GM21786 (cell line): ENCODE results near the gene ABHD8.

Experiments used
- ATAC-seq: cut with Tn5 transposase; IDR thresholded peaks from one replicate; pipeline ENCODE4 v1.9.1; 2021; ENCODE audit not compliant: unreplicated experiment

The ABHD8 gene

DNA sequence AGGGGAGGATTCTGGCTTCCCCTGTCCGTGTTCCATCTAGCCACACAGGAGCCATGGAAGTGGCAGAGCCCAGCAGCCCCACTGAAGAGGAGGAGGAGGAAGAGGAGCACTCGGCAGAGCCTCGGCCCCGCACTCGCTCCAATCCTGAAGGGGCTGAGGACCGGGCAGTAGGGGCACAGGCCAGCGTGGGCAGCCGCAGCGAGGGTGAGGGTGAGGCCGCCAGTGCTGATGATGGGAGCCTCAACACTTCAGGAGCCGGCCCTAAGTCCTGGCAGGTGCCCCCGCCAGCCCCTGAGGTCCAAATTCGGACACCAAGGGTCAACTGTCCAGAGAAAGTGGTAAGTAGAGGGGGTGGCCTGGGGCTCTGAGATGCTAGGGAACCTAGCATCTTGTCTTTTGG, 34.5 kb downstream of the ABHD8 start:
- ATAC-seq, result no peak

DNA sequence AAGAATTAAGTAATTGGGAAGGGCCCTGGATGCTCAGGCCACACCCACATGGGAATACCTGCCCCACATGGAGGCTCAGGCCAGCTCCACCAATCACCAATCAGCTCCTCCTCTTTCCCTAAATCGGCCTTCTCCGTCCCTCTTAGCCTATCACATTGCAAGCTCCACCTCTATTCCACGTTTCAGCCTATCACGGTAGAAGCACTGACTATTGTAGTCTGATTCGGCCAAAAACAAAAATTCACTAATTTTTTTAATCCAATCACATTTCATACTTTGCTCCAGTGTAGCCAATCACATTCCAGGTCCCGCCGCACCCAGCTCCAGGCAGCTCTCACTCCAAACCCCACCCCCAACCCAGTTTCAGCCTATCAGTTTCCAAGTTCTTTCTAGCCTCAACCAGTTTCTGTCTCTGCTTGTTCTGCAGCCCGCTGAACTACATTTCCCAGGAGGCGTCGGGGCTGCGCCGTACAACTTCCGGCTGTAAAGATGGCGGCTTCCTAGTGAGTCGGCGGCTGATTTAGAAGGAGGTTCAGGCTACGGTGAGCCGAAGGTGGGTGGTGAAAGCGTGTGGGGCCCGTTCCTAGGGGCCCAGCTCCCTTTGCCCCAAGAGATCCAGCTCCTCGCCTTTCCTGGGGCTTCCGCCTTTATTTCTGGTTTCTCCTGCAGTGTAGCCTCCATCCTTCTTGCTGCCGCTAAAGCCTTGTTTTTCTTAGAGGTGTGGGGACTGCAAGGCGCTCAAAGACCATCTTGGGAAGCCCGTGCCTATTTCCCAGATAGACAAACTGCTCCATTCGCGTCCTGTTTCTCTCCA, 36.0 kb downstream of the ABHD8 start, which contains the start of gene BABAM1:
Gene BABAM1 (plus strand): TSS at position 469 of the 814 bp plus-strand sequence. CDS start 1,364 bp downstream, outside the sequence.
- peak; percentile 84 for ATAC-seq

DNA sequence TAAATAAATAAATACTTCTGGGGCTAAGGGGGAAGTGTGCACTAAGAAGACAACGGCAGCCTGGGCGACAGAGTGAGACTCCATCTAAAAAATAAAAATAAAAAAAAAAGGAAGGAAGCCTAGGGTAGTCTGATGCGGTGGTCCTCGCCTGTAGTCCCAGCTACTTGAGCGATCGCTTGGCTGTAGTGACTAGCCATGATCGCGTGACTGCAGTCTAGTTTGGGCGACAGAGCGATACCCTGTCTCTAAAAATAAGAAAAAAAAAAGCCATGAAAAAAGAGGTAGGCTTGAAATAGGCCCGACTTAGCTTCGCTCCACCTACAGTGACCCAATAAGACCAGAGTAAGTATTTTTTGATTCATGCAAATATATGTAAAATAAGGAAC, 36.6 kb downstream of the ABHD8 start:
- no peak for ATAC-seq

DNA sequence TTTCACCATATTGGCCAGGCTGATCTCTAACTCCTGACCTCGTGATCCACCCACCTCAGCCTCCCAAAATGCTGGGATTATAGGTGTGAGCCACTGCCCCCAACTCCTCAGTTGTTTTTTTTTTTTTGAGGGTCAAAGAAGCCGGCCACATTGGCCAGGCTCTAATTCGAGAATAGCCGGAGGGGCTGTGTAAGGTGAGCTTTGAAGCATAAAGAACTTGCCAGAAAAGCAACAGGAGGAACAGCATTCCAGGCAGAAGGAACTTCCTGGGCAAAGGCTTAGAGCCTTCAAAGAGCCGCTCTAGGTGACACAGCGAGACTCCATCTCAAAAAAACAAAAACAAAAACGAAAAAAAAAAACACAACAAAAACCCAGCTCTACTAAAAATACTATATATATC, 37.2 kb downstream of the ABHD8 start:
- ATAC-seq, result no peak

DNA sequence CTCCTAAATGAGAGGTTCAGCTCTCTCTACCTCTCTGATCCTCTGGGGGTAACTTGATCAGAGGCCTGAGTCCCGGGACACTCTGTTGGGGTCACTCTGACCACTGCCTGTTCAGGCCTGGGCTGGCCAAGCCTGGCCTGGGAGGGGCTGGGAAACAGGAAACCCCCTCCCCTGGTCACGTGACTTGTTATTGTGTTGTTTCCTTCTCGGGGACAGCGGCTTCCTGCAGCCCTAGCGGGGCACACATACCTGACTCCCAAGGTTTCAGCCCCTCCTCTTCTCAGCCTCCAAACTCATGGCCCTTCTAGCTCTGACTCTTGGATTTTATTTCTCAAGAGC, 38.6 kb downstream of the ABHD8 start, which contains the start of gene USHBP1:
Gene USHBP1 (minus strand): TSS at position 105 of the 339 bp plus-strand sequence. CDS start 446 bp downstream, outside the sequence.
- ATAC-seq, result no peak

DNA sequence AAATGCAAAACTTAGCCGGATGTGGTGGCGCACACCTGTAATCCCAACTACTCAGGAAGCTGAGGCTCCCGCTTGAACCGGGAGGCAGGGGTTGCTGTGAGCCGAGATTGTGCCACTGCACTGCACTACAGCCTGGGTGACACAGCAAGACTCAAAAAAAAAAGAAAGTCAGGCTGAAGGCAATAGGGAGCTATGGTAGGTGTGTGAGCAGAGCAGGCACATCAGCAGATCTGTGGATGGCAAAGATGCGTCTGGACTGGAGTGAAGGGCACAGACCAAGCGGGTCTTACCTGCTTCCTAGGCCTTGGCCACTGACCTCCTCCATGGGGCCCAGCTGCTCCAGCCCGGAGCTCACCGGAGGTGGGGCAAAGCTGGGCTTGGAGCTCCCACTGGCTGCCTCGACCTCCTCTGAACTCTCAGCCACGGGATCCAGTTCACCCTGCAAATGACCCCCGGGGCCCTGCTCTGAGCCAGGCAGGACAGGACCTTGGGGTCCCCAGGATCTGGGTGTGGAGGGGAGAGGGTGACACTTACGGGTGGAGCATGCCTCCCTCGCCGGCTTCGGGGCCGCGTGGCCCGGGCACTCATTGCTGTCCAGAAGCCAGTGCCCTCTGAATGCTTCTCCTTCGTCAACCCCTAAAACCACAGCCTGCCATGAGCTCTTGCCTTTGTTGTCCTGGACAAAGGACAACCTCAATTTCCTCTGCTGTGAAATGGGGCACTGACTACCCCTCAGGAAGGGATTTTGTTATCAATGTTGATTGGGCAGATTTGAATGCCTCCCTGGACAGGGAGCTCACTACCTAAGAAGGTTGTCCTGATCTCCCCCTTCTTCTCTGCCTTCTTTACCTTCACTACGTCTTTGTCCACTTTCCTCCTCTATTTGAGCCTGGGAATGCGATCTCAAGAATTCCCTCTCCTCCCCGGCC, 39.2 kb downstream of the ABHD8 start:
- no peak for ATAC-seq

DNA sequence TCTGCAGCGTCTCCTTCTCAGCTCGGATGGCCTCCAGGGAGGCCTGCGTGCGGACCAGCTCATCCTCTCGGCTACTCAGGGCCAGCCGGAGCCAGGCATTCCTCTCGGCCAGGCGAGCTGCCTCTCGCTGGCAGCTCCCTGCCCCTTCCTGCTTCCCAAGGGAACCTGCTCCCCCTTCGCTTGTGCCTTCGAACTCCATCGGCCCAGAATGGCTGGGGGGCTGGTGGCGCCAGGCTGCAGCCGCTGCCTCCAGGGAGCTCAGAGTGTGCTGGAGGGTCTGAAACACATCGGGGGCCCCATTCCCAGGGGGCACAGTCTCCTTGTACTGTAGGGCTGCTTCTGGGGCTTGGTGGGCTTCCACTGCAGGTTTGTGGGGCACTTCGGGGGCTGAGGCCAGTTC, 40.7 kb downstream of the ABHD8 start:
- ATAC-seq, result no peak

DNA sequence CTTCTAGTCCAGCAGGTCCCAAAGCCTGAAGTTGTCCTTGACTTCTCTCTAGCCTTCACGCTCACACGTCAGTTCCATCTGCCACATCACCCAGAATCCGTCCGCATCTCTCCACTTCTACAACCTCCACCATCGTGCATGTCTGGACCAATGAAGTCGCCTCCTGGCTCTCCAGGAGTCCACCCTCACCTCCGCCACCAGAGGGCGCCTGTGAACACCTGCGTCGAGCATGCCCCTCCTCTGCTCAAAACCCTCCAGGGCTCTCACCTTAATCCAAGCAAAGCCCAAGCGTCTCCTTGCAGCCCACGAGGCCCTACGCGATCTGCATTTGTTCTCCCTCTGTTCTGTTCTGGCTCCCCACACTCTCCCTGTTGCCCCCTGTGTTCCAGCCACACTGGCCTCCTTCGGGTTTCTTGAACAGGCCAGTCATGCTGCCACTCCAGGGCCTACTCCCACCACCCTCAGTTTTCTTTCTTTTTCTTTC, 42.3 kb downstream of the ABHD8 start:
- ATAC-seq, result peak; percentile 72

DNA sequence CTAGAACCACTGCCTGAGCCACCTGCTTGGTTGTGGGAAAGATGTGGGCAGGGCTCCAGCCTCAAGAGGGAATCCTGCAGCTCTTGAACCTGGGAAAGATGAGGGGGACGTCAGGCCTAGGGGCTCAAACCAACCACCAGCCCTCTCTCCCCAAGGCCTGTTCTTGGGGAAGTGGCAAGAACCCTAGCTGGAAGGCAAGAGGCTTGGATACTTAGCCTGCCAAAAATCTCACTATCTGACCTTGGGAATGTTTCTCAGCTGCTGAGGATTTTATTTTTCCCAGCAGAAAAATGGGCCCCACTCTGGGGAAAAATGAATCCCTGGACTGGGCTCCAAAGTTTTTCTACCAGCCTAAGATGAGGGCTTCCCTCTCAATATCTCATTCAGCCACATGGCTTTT, 43.3 kb downstream of the ABHD8 start:
- ATAC-seq, result no peak

DNA sequence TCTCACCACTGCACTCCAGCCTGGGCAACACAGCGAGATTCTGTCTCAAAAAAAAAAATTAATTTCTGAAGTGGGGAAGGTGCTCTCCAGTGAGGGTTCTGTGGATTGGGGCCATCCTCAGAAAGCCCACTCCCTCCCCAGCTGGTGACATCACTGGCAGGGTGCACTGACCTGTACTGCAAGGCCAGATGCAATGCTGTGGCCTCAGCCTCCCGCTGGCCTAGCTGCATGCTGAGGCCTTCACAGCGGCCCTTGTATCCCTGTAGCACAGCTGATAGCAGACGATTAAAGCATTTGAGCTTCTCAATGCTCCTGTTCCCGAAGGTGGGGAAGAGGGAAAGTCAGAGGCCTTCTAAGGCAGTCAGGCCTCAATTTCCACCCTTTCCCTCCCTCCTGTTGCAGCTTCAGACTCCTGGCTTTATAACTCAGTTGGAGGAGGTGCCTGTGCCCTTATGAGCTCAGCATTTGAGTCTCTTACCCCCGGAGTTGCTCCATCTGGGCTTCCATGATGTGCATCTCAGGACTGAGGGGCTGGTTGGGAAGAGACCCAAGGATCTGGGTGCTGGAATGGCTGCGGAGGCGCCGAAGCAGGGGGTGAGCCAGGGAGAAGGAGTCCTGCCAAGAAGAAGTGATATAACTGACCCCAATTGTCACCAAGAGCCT, 44.0 kb downstream of the ABHD8 start:
- ATAC-seq, result no peak

DNA sequence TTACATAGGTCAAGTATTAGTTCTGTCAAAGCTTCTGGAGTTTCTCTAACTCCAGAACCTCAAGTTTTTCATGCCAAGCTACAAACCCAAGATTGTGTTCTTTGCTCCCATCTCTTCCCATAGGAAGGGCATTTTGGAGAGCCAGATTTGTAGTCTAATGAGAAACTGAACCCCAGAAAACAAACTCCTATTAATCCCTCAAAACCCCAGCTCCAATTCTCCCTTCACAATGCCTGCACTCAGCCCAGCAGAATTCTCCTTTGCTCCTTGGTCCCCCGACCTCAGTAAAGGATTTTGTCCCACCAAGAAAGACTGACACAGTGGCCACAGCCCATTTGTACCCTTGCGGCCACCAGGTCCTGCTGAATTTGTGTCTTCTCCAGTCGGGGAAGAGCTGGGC, 47.1 kb downstream of the ABHD8 start:
- no peak for ATAC-seq

DNA sequence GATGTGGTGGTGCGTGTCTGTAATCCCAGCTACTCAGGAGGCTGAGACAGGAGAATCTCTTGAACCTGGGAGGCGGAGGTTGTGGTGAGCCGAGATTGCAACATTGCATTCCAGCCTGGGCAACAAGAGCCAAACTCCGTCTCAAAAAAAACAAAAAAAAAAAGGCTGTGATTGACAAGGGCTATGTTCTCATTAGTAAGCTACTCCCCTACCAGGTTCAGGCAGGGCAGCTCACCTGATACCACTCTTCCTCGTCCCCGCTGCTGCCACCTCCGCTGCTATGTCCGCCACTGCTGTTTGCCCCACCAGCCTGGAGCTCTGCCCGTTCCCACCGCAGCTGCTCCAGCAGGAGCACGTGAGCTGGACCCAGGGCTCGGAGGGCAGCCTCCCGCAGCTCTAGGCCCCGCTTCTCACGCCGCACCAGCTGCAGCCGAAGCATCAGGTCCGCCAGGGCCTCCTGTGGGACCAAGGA, 48.0 kb downstream of the ABHD8 start:
- ATAC-seq, result no peak

DNA sequence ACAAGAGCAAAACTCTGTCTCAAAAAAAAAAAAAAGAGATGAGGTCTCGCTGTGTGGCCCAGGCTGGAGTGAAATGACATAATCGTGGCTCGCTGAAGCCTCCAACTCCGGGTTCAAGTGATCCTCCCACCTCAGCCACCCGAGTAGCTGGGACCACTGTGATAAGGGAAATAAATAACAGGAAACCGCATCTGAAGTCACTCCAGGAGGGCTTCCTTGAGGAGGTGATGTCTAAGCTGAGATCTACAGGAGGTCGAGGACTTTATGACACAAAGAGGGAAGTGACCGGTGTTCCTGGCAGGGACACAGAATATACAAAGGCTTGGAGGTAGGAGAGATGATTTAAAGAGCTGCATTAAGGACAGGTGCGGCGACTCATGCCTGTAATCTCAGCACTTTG, 48.6 kb downstream of the ABHD8 start:
- no peak for ATAC-seq

DNA sequence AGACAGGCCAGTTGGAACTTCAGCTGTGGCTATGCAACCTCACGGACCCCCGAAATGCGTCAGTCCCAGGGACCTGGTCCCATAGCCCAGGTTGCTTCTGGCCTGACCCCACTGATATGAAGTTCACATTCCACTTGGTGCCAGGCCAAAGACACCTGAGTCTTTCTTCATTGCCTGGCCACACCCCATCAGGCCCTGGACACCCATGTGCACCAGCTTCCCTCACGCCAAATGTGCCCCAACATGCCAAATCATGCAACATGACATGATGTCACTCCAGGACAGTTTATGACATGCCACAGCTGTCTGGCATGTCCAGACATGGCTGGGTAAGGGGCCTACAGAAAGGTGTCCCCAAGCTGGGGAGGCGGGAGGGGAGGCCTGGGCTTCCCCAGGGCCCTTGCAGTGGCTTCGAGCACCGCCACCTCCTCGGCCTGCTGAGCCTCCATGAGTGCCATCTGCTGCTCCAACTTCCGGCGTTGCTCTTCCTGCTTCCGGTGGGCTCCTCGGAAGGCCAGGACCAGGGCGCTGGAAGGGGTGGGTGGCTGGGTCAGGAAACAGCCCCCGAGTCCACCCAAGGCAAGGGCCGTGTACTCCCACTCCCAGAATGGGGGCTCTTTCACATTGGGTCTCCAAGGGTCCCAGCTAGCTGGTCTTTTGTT, 53.2 kb downstream of the ABHD8 start:
- no peak for ATAC-seq

DNA sequence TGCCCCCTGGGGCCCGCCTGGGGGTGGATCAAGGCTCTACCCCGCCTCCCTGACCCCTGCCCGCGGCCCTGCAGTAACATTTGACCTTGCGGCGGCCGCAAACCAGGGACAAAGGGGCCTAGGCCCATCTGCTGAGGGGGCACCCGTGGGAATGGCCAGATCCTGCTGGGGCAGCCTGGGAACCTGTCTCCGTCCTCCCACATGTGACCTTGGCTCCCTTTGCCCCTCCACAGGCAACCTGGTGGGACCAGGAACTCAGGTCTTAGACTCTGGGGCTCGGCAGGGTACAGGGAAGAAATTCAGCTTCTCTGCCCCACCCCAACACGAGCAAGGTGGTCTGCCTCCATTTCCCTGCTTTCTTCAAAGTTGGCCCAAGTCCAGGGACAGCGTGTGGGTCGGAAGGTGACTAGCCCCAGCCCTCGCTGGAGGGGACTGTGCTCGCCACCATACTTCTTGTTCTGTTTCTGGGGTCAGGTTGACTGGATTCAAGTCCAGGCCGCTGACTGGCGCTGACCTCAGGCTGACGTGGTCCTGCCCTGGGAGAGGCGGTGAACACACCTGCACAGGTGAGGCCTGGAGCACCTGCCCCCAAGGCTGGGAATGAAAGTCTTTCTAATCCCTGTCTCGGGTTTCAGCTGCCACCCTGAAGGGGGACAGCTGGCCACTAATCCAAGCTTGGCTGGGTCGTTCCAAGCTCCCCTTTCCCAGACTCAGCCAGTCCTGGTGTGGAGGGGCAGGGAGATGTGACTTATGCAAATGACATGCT, 55.0 kb downstream of the ABHD8 start:
- ATAC-seq, result no peak

DNA sequence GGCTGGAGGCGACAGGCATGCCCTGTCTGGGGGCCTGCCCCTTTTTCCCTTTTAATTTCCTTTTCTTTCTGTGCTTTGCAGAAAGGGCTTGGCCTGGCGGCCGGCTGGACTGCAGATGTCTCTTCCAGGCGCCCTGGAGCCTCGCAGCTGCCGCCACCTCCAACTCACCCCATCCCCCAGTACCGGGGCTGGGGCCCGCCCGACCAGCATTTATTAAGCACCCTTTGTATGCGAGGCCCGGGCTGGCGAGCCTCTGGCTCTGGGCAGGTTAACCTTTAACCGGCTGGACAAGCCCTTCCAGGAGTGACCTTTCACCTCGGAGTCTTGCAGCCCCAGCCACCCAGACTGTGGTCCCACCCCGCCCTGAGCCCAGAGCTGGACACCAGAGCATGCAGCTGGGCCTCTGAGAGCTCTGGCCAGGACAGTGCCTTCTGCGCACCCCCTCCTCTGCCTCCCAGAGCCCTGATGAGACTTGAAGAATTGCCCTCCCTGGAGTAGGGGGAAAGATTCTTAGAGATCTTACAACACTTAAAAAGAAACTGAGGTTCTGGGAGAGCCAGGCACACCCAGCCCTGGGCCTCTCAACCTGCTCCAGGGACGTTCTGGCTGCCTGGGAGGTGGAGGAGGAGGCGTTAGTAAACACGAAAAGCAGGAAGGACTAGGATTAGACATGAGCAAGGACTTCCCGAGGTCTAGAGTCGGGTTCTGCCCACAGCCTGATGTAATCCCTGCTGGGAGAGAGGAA, 56.4 kb downstream of the ABHD8 start:
- ATAC-seq, result no peak

DNA sequence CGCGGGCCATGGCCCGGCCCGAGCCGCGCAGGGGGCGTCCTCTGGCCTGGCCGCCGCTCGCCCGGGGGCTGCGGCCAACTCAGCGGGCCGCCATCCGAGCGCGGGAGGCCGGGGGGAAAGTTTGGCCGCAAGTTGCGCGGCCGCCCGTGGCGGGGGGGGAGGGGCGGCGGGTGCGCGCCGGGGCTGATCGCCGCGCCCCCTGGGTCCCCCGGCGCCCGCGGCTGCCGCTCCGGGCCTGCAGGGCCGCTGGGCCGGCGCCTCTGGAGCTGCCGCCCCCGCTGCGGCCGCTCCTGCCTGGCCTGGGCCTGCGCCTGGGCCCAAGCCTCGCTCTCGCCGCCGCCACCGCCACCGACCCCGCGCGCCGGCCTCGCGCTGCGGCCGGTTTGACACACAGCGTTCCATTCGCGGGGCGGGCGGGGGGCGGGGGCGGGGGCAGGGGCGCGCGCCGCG, 57.7 kb downstream of the ABHD8 start, which contains the start of gene NR2F6:
Gene NR2F6 (minus strand): TSS at position 385 of the 450 bp plus-strand sequence. CDS start 699 bp downstream, outside the sequence.
- ATAC-seq, result no peak

DNA sequence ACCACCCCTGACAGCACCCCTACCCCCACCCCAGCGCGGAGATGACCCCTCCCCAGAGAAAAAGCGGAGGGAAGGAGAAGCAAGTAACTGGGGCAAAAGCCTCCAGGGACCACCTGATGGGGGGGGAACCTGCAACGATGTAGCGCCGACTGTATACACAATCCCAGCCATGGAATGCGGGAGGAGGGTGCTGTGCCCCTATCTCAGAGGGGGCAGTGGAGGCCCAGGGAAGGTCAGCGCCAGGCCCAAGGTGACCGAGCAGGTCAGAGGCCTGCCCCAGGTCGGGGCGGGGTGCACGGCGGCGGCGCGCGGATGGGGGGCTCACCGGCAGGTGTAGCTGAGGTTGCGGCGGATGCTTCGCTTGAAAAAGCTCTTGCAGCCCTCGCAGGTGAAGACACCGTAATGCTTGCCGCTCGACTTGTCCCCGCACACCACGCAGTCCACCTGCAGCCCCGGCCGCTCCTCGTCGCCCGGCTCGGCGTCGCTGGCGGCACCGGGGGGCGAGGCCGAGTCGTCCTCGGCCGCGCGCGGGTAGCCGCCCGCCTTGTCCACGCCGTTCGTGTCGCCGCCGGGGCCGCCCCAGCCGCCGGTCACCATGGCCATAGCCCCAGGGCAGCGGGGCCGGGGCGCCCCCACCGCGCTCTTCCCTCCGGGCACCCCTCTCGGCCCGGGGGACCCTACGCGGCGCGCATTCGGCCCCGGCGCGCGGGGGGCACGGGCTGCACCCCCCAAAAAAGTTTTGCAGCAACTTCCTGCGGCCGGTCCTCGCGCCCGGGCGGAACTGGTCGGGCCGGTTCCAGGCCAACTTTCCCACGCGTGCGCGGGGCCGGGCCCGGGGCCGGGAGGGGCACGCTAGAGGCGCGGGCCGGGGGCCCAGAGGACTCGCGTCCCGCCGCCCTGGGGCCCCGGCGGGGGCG, 58.3 kb downstream of the ABHD8 start:
- no peak for ATAC-seq
